Pancreas (tissue), 10 donors: ENCODE results near the gene PHETA1. TPM values are rescaled to one million over a fixed set of nuclear protein-coding genes. Genes with fewer than 3 reads are reported as not detected.

Experiments used
- ATAC-seq, 4 donors: fragments of 200-7000 bp; cut with Tn5 transposase; one replicate each; pipeline versions ENCODE4 v1.8.0 to v1.9.1; 2020; ENCODE audit warnings: mild to moderate bottlenecking in 4 of 4, moderate library complexity in 4 of 4
- DNase-seq, 6 donors: peaks; one replicate each; pipeline ENCODE4 v3.0.0-alpha.2; 2020
- FAIRE-seq: peaks from 2 replicates; lab custom pipeline; 2012; peaks lifted over from hg19 to GRCh38; lab: Jason Lieb, UNC
- H3K27ac ChIP-seq, 4 donors: fragments of 200-600 bp; sonication (generic); 1 replicate in 3 of 4; 2 replicates in 1 of 4; pipeline versions ENCODE4 v1.5.0 to v1.8.0; 2020
- H3K27me3 ChIP-seq, 4 donors: fragments of 200-600 bp; one replicate each; pipeline ENCODE4 v1.8.0; 2021
- H3K36me3 ChIP-seq, 3 donors: fragments of 200-600 bp; sonication (generic) in 1 of 3; one replicate each; pipeline versions ENCODE4 v1.5.0 to v1.8.0; 2020 to 2021
- H3K4me1 ChIP-seq, 3 donors: fragments of 200-600 bp; one replicate each; pipeline ENCODE4 v1.8.0; 2021
- H3K4me3 ChIP-seq, 4 donors: fragments of 200-600 bp; sonication (generic) in 2 of 4; one replicate each; pipeline versions ENCODE4 v1.5.0 to v1.8.0; 2020 to 2021
- H3K9me3 ChIP-seq, 4 donors: fragments of 200-600 bp; one replicate each; pipeline ENCODE4 v1.8.0; 2021
- CTCF ChIP-seq, 4 donors: fragments of 200-600 bp; sonication (generic) in 3 of 4; IDR thresholded peaks; one replicate each; pipeline versions ENCODE4 v1.5.0 to v1.8.0; 2021; ENCODE audit warnings: antibody characterized with exemption in 4 of 4
- WGBS, 2 donors: extraction: QIAGEN DNeasy Blood & Tissue Kit; methylation state at CpG; one replicate each; pipeline ENCODE4 v1.1.7; 2013; 5-methylcytosine and 5-hydroxymethylcytosine counted together
- intact Hi-C, 3 donors: fragments of 100-400 bp; cut with DNase I; formaldehyde crosslinking; loops; one replicate each; pipeline versions ENCODE4 v1.11.1 to v1.14.2; 2022
- polyA plus RNA-seq, 2 donors: library from polyadenylated mRNA; stranded (reverse); fragments of 200-250 nt; gene quantifications; one replicate each; pipeline ENCODE4 v1.2.3, GENCODE V29; 2013
- total RNA-seq, 6 donors: library from RNA; stranded (reverse); fragmentation: NEBNext Ultra II Directional in 4 of 6; extraction: Animal tissue kit (Norgen Biotek cat#: 25700) in 4 of 6; gene quantifications; one replicate each; pipeline versions ENCODE4 v1.2.1 to v1.2.4, GENCODE V29; 2021 to 2023
- donor health status: healthy with polysubstance abuse.
- donor health status: DM: no; HTN: no; CAD: no; lungs with moderate emphysema.
- donor health status: DM: no; HTN: no; CAD: no.
- donor health status: control.
- donor health status: control.
- donor health status: Bipolar disorder and iron deficiency.
- donor health status: DM: yes; HTN: yes; CAD: no.
- donor health status: DM: no; HTN: no; CAD: no.
- donor health status: DM: no; HTN: no; CAD: no.
- donor health status: DM: yes; HTN: yes; CAD: no.

The PHETA1 gene
- total and polyA plus RNA-seq, 8 donors = 11.2 to 25.3 (median 18.6) TPM

- Histone ChIP-seq H3K4me1 (no peaks in the 10 kb centered on the region), H3K4me3 (no peak overlapping the region), H3K9me3 (no peaks in the 10 kb centered on the region), H3K27ac (no peak overlapping the region), H3K36me3 (no peaks in the 10 kb centered on the region), H3K27me3 (no peaks in the 10 kb centered on the region)
- 59 to 70% methylated on average over 4 of the region's 4 CpGs for WGBS, 2 donors
- no peak for TF ChIP-seq CTCF (IDR thresholded peaks at IDR 0.05)
- DNase-seq (no peak), ATAC-seq (no peak), FAIRE-seq (no peak)
- intact Hi-C loops = loop anchor here in 1 of 3 donors (10.0 kb wide), 1 partner anchor 376 kb away; no protein-coding TSS in a partner anchor
Measured at GRCh38 chr12:111311011-111311410, 57.9 kb downstream of the PHETA1 start.

Other genes starting within 250 kb of the PHETA1 start
- 10 to 100 TPM in 3 of 6 donors, 1 to 10 TPM in 3; 5.4 to 15.0 (median 9.3) TPM for gene SH2B3, start 36.8 kb upstream of the PHETA1 start, total RNA-seq
- 1 to 10 TPM; 2.8 to 4.1 TPM for gene SH2B3, start 36.8 kb upstream of the PHETA1 start, polyA plus RNA-seq
- 10 to 100 TPM; 12.9 to 25.7 (median 17.6) TPM for gene ATXN2, start 230.2 kb upstream of the PHETA1 start, total RNA-seq
- gene ATXN2, start 230.2 kb upstream of the PHETA1 start, polyA plus RNA-seq = 10 to 100 TPM; 20.8 to 28.2 TPM